Motor neuron (in vitro differentiated cells): ENCODE data around the gene RBP3. TPM values are rescaled to one million over a fixed set of nuclear protein-coding genes. Genes with fewer than 3 reads are reported as not detected.

ENCODE experiments used
- ATAC-seq, 8 experiments: fragments of 200-7000 bp; cut with Tn5 transposase; replicated peaks in 6 of 8; 2 replicates each; pipeline ENCODE4 v1.8.0; 2021; ENCODE audit warnings: mild to moderate bottlenecking in 8 of 8, moderate library complexity in 8 of 8
- H3K27ac ChIP-seq, 2 donors: fragments of 250-450 bp; sonication (Bioruptor Pico); 2 replicates each; pipeline ENCODE4 v1.9.0; 2021; ENCODE audit warnings: antibody characterized with exemption in 2 of 2, mild to moderate bottlenecking in 2 of 2, moderate library complexity in 1 of 2
- H3K4me1 ChIP-seq, 2 donors: fragments of 250-450 bp; sonication (Bioruptor Pico); replicated peaks in 1 of 2; 2 replicates each; pipeline ENCODE4 v1.6.1; 2021; ENCODE audit warnings: antibody characterized with exemption in 2 of 2, mild to moderate bottlenecking in 2 of 2, moderate library complexity in 1 of 2
- H3K4me3 ChIP-seq, 5 donors: fragments of 250-450 bp; sonication (Bioruptor Pico); 2 replicates each; pipeline ENCODE4 v1.9.0; 2021; ENCODE audit warnings: antibody characterized with exemption in 5 of 5, mild to moderate bottlenecking in 5 of 5, moderate library complexity in 4 of 5
- WGBS, 10 experiments: fragments of 450-650 bp; shearing (Covaris generic); methylation state at CpG; one replicate each; pipeline ENCODE4 v1.0.0; 2022; 5-methylcytosine and 5-hydroxymethylcytosine counted together
- in situ Hi-C, 9 experiments: fragments of 400-800 bp; cut with MboI; loops; one replicate each; pipeline ENCODE4 v1.15.0; 2021; ENCODE audit warnings: low sequenced_read_pairs in 9 of 9, low pct_unique_long_range_greater_than_20kb in 2 of 9; ENCODE audit not compliant: unreplicated experiment in 9 of 9
- total RNA-seq, 8 experiments: library from RNA; unstranded; fragments of 300-600 nt; gene quantifications; 2 replicates each; pipeline versions ENCODE4 v1.2.3 to v1.2.4, GENCODE V29; 2022

RBP3 gene
- total RNA-seq, 8 experiments from 2014 or later: under 0.01 to 0.28 (median 0.07) TPM; not detected in 2

GRCh38 chr10:47344996-47345870, 2.9 kb upstream of the RBP3 start:
- Histone ChIP-seq H3K4me3 (no peak overlapping the region), H3K27ac (no peak overlapping the region), H3K4me1 (no peaks in the 10 kb centered on the region)
- in situ Hi-C loops: no loop called here
- WGBS, 10 experiments: 57 to 100% (median 82%) methylated on average over 1 to 11 of the region's 13 CpGs
- no peak for ATAC-seq

GRCh38 chr10:47346581-47347302, 1.4 kb upstream of the RBP3 start:
- 40 to 82% (median 72%) methylated on average over 1 to 9 of the region's 13 CpGs; no CpG with 5 or more reads in 2 of the 10 experiments for WGBS, 10 experiments
- in situ Hi-C loops: no loop called here
- no peak overlapping the region for H3K4me3 ChIP-seq
- peak in 5 of 8 experiments; percentile 32 to 98 (median 91) for ATAC-seq
- no peaks in the 10 kb centered on the region for H3K4me1 ChIP-seq
- H3K27ac ChIP-seq: no peak overlapping the region

GRCh38 chr10:47347303-47347675, 874 bp upstream of the RBP3 start:
- in situ Hi-C loops: no loop called here
- 0 to 83% (median 73%) methylated on average over 2 to 4 of the region's 4 CpGs; no CpG with 5 or more reads in 4 of the 10 experiments for WGBS, 10 experiments
- H3K27ac ChIP-seq: no peak overlapping the region
- H3K4me1 ChIP-seq: no peaks in the 10 kb centered on the region
- ATAC-seq: no peak
- H3K4me3 ChIP-seq: no peak overlapping the region

GRCh38 chr10:47348661-47349470, 703 bp downstream of the RBP3 start:
- H3K27ac ChIP-seq: no peak overlapping the region
- WGBS, 10 experiments: 86 to 100% (median 100%) methylated on average over 1 to 11 of the region's 36 CpGs; no CpG with 5 or more reads in 7 of the 10 experiments
- no peak for ATAC-seq
- in situ Hi-C loops: no loop called here
- H3K4me3 ChIP-seq: no peak overlapping the region
- H3K4me1 ChIP-seq: no peaks in the 10 kb centered on the region

- in situ Hi-C loops: no loop called here
- no peaks in the 10 kb centered on the region for H3K4me1 ChIP-seq
- ATAC-seq: no peak
- WGBS, 10 experiments: 0 to 100% (median 89%) methylated on average over 1 to 5 of the region's 22 CpGs; no CpG with 5 or more reads in 6 of the 10 experiments
- H3K27ac ChIP-seq: no peak overlapping the region
- no peak overlapping the region for H3K4me3 ChIP-seq
These were observed 1.4 kb downstream of the RBP3 start for GRCh38 chr10:47349516-47349915.

- Histone ChIP-seq H3K4me3 (no peak overlapping the region), H3K4me1 (no peaks in the 10 kb centered on the region), H3K27ac (no peak overlapping the region)
- ATAC-seq: no peak
- 97 to 100% methylated on average over 1 to 13 of the region's 31 CpGs; no CpG with 5 or more reads in 8 of the 10 experiments for WGBS, 10 experiments
- in situ Hi-C loops: no loop called here
These were observed 1.8 kb downstream of the RBP3 start for GRCh38 chr10:47349941-47350371.

- no peaks in the 10 kb centered on the region for H3K4me1 ChIP-seq
- ATAC-seq: no peak
- in situ Hi-C loops: no loop called here
- H3K4me3 ChIP-seq: no peak overlapping the region
- 65 to 100% (median 81%) methylated on average over 1 to 10 of the region's 39 CpGs; no CpG with 5 or more reads in 3 of the 10 experiments for WGBS, 10 experiments
- no peak overlapping the region for H3K27ac ChIP-seq
These were observed 2.8 kb downstream of the RBP3 start for GRCh38 chr10:47350671-47351640.

- H3K4me1 ChIP-seq: no peaks in the 10 kb centered on the region
- WGBS, 10 experiments: 41 to 100% (median 63%) methylated on average over 2 to 8 of the region's 14 CpGs; no CpG with 5 or more reads in 3 of the 10 experiments
These were observed 4.0 kb downstream of the RBP3 start for GRCh38 chr10:47351899-47352815.

GRCh38 chr10:47353351-47353750, 5.2 kb downstream of the RBP3 start:
- Histone ChIP-seq H3K27ac (no peak overlapping the region), H3K4me1 (no peaks in the 10 kb centered on the region), H3K4me3 (no peak overlapping the region)
- in situ Hi-C loops: no loop called here
- 60 to 84% (median 65%) methylated on average over 1 to 4 of the region's 6 CpGs; no CpG with 5 or more reads in 6 of the 10 experiments for WGBS, 10 experiments
- ATAC-seq: no peak

More at GRCh38 chr10:47351899-47352815, 4.0 kb downstream of the RBP3 start:
- H3K4me3 ChIP-seq: no peak overlapping the region
- ATAC-seq: peak in 2 of 8 experiments; percentile 55 to 62
- in situ Hi-C loops: no loop called here
- no peak overlapping the region for H3K27ac ChIP-seq

GRCh38 chr10:47354165-47354564, 6.0 kb downstream of the RBP3 start:
- WGBS, 10 experiments: 57 to 86% (median 68%) methylated on average over 1 to 2 of the region's 4 CpGs; no CpG with 5 or more reads in 6 of the 10 experiments
- in situ Hi-C loops: no loop called here
- no peaks in the 10 kb centered on the region for H3K4me1 ChIP-seq
- H3K4me3 ChIP-seq: no peak overlapping the region
- no peak overlapping the region for H3K27ac ChIP-seq
- peak in 1 of 8 experiments; percentile 33 for ATAC-seq

- WGBS, 10 experiments: 60 to 80% (median 69%) methylated on average over 1 of the region's 1 CpG; no CpG with 5 or more reads in 6 of the 10 experiments
- H3K27ac ChIP-seq: no peak overlapping the region
- no peaks in the 10 kb centered on the region for H3K4me1 ChIP-seq
- no peak for ATAC-seq
- in situ Hi-C loops: no loop called here
- no peak overlapping the region for H3K4me3 ChIP-seq
These were observed 6.7 kb downstream of the RBP3 start for GRCh38 chr10:47354900-47355299.
